NCI-H82 treated with DMSO at 0.1 percent for 48 hours (cell line): ENCODE measurements around the gene SIRT7.

Experiments used
- DNase-seq: peaks from one replicate; lab custom pipeline; 2025; ENCODE audit not compliant: unreplicated experiment; lab: John Stamatoyannopoulos, UW

Gene SIRT7

GRCh38 chr17:81888105-81888987 lies 29.6 kb downstream of the SIRT7 start:
- no peak for DNase-seq

GRCh38 chr17:81885869-81886548 lies 32.0 kb downstream of the SIRT7 start:
- DNase-seq: no peak

- DNase-seq: no peak
Observed at GRCh38 chr17:81885454-81885853, 32.5 kb downstream of the SIRT7 start.

- no peak for DNase-seq
Observed at GRCh38 chr17:81884968-81885367, 33.0 kb downstream of the SIRT7 start.

GRCh38 chr17:81884520-81884919 lies 33.5 kb downstream of the SIRT7 start:
- no peak for DNase-seq

- no peak for DNase-seq
Observed at GRCh38 chr17:81879121-81879520, 38.9 kb downstream of the SIRT7 start.

- no peak for DNase-seq
Observed at GRCh38 chr17:81878294-81878693, 39.7 kb downstream of the SIRT7 start.

GRCh38 chr17:81877569-81877968 lies 40.4 kb downstream of the SIRT7 start:
- DNase-seq: no peak

GRCh38 chr17:81871387-81872230 lies 46.4 kb downstream of the SIRT7 start:
- DNase-seq: no peak

- DNase-seq: no peak
Observed at GRCh38 chr17:81870981-81871386, 47.0 kb downstream of the SIRT7 start, which contains the start of gene ARHGDIA. TSS of gene ARHGDIA (minus strand) at chr17:81871337. CDS start at chr17:81869930, 1,407 bp downstream.

GRCh38 chr17:81870131-81870980 lies 47.6 kb downstream of the SIRT7 start:
- no peak for DNase-seq

GRCh38 chr17:81869221-81870130 lies 48.5 kb downstream of the SIRT7 start:
- DNase-seq: no peak

- no peak for DNase-seq
Observed at GRCh38 chr17:81868674-81869220, 49.2 kb downstream of the SIRT7 start.

GRCh38 chr17:81867991-81868673 lies 49.8 kb downstream of the SIRT7 start:
- DNase-seq: no peak

- no peak for DNase-seq
Observed at GRCh38 chr17:81867170-81867990, 50.6 kb downstream of the SIRT7 start.

- DNase-seq: no peak
Observed at GRCh38 chr17:81866440-81867169, 51.4 kb downstream of the SIRT7 start.
